ENCODE measurements around the gene CPN2.
A peak's percentile ranks its signal among the peaks of the same experiment; 100 is the strongest.

Gene CPN2

DNA sequence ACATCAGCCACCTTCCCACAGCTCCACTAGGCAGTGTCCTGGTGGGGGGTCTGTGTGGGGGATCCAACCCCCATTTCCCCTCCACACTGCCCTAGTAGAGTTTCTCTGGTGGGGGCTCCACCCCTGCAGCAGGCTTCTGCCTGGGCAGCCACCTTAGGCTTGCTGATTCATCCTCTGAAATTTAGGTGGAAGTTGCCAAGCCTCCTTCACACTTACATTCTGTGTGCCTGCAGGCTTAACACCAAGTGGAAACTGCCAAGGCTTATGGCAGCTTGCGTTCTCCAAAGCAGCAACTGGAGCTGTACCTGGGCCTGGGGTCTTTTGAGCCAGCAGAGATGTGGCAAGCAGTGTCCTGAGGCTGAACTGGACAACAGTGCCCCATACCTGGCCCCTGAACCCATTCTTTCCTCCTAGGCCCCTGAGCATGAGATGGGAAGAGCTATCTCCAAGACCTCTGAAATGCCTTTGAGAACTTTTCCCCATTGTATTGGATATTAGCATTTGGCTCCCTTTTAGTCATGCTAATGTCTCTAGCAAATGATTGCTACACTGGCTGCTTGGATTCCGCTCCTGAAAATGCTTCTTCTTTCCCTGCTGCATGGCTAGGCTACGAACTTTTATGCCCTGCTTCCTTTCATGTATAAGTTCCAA is 32.5 kb downstream of the CPN2 start:
- no peaks in the 10 kb centered on the region for H3K36me3 ChIP-seq (ENCODE audit: insufficient read depth, low read length)
- peaks cover 26% of the 10 kb centered on the region for H3K27me3 ChIP-seq (ENCODE audit: insufficient read depth, low read length)
- H3K4me3 ChIP-seq (ENCODE audit: low read length): no peak overlapping the region
- H3K9me3 ChIP-seq (ENCODE audit: low read length): peaks cover 10% of the 10 kb centered on the region
- peaks cover 13% of the 10 kb centered on the region for H3K4me1 ChIP-seq (ENCODE audit: insufficient read depth, low read length)
- H2AFZ ChIP-seq (ENCODE audit: low read depth, low read length): no peak overlapping the region

DNA sequence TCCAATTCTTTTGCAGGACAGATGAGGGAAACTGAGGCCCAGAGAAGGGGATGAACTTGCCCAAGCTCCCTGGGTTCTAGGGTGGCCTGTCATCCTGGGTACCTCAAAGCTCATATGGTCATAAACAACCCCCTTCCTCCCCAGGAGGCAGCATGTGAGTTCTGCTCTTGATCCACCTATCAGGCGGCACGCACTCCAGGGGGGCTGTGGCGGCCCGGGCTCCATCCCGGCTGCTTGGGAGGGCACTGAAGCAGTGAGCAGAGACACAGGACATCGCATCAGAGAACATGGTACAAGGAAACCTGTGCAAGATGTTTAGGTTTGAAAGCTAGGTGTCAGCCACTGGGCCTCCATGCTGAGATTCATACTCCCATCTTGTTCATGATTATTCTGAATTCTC is 34.2 kb downstream of the CPN2 start:
- Histone ChIP-seq H3K4me3 (ENCODE audit: low read length) (no peak overlapping the region), H3K9me3 (ENCODE audit: low read length) (peaks cover 10% of the 10 kb centered on the region), H2AFZ (ENCODE audit: low read depth, low read length) (no peak overlapping the region), H3K36me3 (ENCODE audit: insufficient read depth, low read length) (no peaks in the 10 kb centered on the region), H3K4me1 (ENCODE audit: insufficient read depth, low read length) (peaks cover 18% of the 10 kb centered on the region), H3K27me3 (ENCODE audit: insufficient read depth, low read length) (peaks cover 18% of the 10 kb centered on the region)

DNA sequence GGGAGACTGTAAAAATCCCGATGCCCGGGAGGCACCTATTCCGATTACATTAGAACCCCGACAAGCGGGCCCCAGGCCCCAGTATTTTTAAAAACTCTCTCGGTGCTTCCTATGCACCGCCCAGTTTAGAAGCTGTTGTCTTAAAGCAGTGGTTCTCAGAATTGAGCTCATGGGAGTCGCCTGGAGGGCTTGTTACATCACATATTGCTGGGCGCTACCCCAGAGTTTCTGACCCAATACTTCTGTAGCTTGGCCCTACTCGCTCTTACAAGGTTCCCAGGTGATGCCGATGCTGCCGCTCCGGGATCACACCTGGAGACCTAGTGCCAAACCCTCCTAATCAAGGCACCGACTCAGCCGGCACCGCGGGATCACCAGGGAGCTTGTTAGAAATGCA is 35.2 kb downstream of the CPN2 start:
- H3K4me1 ChIP-seq (ENCODE audit: insufficient read depth, low read length): peaks cover 18% of the 10 kb centered on the region
- peaks cover 16% of the 10 kb centered on the region for H3K27me3 ChIP-seq (ENCODE audit: insufficient read depth, low read length)
- H3K9me3 ChIP-seq (ENCODE audit: low read length): peaks cover 10% of the 10 kb centered on the region
- H2AFZ ChIP-seq (ENCODE audit: low read depth, low read length): no peak overlapping the region
- no peaks in the 10 kb centered on the region for H3K36me3 ChIP-seq (ENCODE audit: insufficient read depth, low read length)
- H3K4me3 ChIP-seq (ENCODE audit: low read length): no peak overlapping the region

DNA sequence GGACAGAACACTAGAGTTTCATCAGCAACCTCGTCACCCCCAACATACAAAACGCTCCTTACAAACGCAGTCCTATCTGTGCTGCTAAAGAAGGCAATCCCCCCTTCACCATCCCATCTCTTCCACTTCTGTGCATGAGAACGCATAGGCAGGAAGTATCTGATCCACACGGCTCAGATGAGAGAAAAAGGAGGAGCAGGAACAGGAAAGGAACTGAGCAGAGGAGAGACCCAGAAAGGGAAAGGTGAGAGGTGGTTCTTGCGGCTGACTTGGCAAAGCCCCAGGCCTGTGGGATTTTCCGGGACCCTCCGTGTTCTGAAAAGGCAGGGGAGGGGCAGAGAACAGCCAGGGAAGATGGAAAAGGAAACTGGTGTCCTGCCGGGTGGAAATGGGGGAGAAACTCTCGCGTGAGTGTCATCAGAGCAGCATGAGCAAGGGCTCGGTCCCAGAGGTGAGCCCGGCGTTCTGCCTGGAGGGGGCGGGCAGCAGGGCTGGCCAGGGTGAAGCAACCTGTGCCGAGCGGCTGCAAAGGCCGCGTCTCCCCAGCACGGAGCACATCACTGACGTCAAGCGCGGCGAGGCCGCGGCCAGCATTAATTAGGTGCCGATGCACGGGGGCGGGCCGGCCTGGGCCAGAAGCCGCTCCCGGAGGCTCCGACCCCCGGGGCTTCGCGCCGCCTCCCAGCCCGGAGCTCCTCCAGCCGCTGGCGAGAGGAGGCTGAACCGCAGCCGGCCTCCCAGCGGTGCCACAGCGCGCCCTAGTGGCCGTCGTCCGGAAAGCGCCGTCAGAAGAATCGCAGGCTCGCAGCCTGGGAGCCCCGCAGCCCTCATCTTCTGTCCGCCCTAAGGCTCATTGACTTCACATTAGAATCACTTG is 35.8 kb downstream of the CPN2 start:
- Histone ChIP-seq H3K36me3 (ENCODE audit: insufficient read depth, low read length) (no peaks in the 10 kb centered on the region), H2AFZ (ENCODE audit: low read depth, low read length) (peak overlapping the region; percentile 21), H3K4me3 (ENCODE audit: low read length) (peak overlapping the region; percentile 37), H3K9me3 (ENCODE audit: low read length) (peaks cover 10% of the 10 kb centered on the region), H3K27me3 (ENCODE audit: insufficient read depth, low read length) (peaks cover 16% of the 10 kb centered on the region), H3K4me1 (ENCODE audit: insufficient read depth, low read length) (peaks cover 18% of the 10 kb centered on the region)

DNA sequence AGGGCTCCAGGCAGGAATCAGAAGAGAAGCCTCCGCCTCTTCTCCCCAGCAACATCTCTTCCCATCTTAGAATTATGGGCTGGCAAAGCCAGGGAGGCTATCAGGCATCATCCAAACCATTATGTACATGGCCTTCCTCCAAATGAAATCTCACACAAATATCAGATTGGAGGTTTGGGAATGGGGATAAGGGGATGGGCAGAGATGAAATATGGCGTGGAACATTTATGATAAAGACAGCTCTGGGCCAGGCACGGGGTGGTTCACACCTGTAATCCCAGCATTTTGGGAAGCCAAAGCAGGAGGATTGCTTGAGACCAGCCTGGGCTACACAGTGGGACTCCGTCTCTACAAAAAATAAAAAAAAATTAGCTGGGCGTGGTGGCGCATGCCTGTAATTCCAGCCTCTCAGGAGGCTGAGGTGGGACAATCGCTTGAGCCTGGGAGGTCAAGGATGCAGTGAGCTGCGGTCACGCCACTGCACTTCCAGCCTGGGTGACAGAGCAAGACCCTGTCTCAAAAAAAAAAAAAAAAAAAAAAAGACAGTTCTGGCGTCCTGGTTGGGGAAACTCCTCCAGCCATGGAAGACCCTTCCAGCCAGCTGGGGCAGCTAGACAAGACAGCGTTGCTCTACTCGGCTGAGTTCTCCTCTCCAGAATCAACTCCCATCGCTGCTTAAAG is 36.6 kb downstream of the CPN2 start:
- Histone ChIP-seq H3K9me3 (ENCODE audit: low read length) (peaks cover 6% of the 10 kb centered on the region), H3K36me3 (ENCODE audit: insufficient read depth, low read length) (no peaks in the 10 kb centered on the region), H3K4me3 (ENCODE audit: low read length) (no peak overlapping the region), H3K4me1 (ENCODE audit: insufficient read depth, low read length) (peaks cover 20% of the 10 kb centered on the region), H3K27me3 (ENCODE audit: insufficient read depth, low read length) (peaks cover 13% of the 10 kb centered on the region), H2AFZ (ENCODE audit: low read depth, low read length) (no peak overlapping the region)

DNA sequence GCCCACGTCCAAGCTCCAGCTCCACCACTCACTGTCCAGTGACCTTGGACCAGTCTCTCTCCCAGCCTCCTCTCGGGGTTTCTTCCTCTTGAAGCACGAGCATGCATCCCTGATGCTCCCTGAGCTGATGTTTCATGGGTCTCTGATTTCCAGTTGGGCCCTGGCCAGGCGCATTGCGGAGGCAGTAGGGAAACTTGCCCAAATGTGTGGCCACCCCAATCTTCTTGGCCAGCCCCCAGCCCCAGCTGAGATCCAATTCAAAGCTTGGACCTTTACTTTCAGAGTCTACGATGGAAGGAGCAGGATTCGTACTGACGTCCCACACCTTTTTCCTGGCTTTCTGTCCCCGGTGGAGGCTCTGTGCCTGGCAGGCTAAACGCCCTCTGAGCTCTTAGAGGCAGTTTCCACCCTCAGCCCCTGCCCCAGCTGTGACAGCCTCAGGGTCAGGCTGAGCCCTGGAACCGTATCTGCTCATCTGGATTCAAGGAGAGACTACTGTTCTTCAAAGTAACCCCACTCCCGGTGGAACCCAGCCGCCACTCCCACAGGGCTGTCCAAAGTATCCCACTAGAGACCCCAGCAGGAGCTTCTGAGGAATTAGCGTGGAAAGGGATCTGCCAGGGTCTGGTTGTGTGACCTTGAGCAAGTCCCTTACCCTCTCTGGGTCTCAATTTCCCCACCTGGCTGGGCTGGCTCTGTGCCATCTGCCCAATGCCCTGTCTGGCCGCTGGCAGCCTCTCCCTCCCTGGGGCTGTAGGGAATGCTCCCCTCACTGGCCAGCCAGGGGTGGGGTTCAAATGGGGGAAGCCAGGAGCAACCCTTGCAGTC is 37.4 kb downstream of the CPN2 start:
- peaks cover 13% of the 10 kb centered on the region for H3K27me3 ChIP-seq (ENCODE audit: insufficient read depth, low read length)
- H3K9me3 ChIP-seq (ENCODE audit: low read length): peaks cover 4% of the 10 kb centered on the region
- no peak overlapping the region for H2AFZ ChIP-seq (ENCODE audit: low read depth, low read length)
- no peaks in the 10 kb centered on the region for H3K36me3 ChIP-seq (ENCODE audit: insufficient read depth, low read length)
- no peak overlapping the region for H3K4me3 ChIP-seq (ENCODE audit: low read length)
- H3K4me1 ChIP-seq (ENCODE audit: insufficient read depth, low read length): peaks cover 20% of the 10 kb centered on the region

DNA sequence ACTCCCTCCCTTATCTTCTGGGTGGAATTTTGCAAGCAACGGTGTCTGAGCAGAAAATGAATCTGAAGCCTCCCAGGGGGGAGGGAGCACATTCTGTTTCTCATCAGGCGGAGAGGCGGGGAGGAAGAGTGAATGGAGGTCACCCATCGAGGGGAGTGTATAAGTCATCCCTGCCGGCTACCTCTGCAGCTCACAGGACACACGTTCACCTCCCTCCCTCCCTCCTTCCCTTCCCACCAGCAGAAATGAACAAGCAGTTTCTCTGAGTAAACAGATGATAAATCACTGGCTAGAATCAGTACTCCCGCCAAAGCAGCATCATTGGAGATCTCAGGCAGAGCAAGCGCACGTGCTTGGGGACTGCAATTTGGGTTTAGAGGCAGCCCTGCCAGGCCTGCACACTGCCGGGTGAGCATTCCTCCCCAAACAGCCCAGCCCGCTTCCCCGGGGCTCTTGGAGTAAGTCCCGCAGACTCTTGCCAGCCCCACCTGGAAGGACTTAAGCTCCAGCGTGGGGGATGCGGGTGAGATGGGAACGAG is 38.3 kb downstream of the CPN2 start:
- Histone ChIP-seq H3K36me3 (ENCODE audit: insufficient read depth, low read length) (no peaks in the 10 kb centered on the region), H3K4me3 (ENCODE audit: low read length) (no peak overlapping the region), H2AFZ (ENCODE audit: low read depth, low read length) (no peak overlapping the region), H3K9me3 (ENCODE audit: low read length) (peaks cover 2% of the 10 kb centered on the region), H3K4me1 (ENCODE audit: insufficient read depth, low read length) (peaks cover 20% of the 10 kb centered on the region), H3K27me3 (ENCODE audit: insufficient read depth, low read length) (peaks cover 12% of the 10 kb centered on the region)

DNA sequence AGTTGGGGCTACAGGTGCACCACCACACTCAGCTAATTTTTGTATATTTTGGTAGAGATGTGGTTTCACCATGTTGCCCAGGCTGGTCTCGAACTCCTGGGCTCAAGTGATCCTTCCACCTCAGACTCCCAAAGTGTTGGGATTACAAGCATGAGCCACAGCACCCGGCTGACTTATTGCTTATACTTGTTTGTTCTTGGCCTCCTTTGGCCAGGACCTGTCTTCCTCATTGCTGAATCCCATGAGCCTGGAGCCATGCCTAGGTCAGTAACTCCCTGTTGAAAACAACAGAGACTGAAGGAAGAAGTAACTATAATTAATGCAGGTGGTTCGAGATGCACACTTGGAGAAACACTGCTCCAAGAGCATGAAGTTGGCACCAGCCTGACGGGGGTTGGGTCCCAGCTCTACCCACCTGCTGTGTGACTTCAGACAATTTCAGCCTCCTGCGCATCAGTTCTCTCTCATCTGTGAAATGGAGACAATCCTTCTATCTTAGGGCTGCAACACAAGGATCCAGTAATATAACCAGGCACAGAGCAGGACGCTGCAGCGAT is 38.9 kb downstream of the CPN2 start:
- Histone ChIP-seq H2AFZ (ENCODE audit: low read depth, low read length) (no peak overlapping the region), H3K9me3 (ENCODE audit: low read length) (peaks cover under 1% of the 10 kb centered on the region), H3K4me3 (ENCODE audit: low read length) (no peak overlapping the region), H3K27me3 (ENCODE audit: insufficient read depth, low read length) (peaks cover 12% of the 10 kb centered on the region), H3K4me1 (ENCODE audit: insufficient read depth, low read length) (peaks cover 20% of the 10 kb centered on the region), H3K36me3 (ENCODE audit: insufficient read depth, low read length) (no peaks in the 10 kb centered on the region)

DNA sequence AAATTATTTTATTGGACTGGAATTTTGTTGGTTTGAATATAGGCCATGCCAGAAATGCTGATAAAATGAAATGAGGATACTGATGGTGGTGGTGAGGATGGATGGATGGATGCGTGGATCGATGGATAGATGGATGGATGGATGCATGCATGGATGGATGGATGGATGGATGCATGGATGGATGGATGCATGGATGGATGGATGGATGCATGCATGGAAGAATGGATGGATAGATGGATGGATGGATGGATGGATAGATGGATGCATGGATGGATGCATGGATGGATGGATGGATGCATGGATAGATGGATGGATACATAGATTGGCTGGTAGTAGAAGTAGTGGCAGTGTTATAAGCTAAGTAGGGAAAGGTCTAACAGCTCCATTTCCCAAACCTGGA is 40.1 kb downstream of the CPN2 start:
- Histone ChIP-seq H3K27me3 (ENCODE audit: insufficient read depth, low read length) (peaks cover 5% of the 10 kb centered on the region), H3K4me1 (ENCODE audit: insufficient read depth, low read length) (peaks cover 27% of the 10 kb centered on the region), H3K4me3 (ENCODE audit: low read length) (no peak overlapping the region), H3K36me3 (ENCODE audit: insufficient read depth, low read length) (no peaks in the 10 kb centered on the region), H2AFZ (ENCODE audit: low read depth, low read length) (no peak overlapping the region), H3K9me3 (ENCODE audit: low read length) (no peaks in the 10 kb centered on the region)

DNA sequence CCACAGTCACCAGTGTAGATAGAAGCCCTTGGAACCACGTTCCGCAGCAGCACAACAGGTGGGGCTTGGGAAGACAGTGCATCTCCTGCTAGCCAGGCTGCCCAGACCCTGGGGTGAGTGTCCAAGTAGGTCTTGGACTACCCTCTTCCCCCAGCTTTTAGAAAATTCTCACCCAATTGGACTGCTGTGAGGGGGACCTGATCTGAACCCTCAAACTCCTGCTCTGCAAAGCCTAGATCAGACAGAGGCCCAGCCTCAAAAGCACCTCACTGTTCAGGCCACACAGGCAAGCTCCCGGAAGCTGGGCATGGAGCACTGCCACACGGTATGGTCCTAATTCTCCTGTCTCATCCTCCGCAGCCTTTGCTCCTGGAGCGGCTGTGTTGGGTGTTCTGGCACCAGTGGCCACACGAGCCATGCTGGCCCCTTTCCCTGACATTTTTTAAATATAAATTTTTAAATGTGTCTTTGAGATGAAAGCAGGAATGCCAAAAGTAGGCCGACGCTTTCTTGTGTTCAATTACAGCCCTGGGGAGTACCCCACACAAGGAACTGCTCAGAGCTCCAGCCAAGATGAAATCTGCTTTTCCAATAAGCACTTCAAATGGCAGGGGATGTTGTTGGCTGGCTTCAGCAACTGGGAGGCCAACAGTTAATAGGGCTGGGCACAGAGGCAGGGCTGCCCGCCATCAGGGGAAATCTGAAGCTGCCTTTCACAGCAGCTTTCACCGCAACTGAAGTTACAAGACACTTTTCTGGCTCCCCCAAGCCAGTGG is 40.9 kb downstream of the CPN2 start:
- Histone ChIP-seq H3K36me3 (ENCODE audit: insufficient read depth, low read length) (no peaks in the 10 kb centered on the region), H3K9me3 (ENCODE audit: low read length) (no peaks in the 10 kb centered on the region), H2AFZ (ENCODE audit: low read depth, low read length) (no peak overlapping the region), H3K27me3 (ENCODE audit: insufficient read depth, low read length) (peaks cover 5% of the 10 kb centered on the region), H3K4me1 (ENCODE audit: insufficient read depth, low read length) (peaks cover 27% of the 10 kb centered on the region), H3K4me3 (ENCODE audit: low read length) (no peak overlapping the region)

DNA sequence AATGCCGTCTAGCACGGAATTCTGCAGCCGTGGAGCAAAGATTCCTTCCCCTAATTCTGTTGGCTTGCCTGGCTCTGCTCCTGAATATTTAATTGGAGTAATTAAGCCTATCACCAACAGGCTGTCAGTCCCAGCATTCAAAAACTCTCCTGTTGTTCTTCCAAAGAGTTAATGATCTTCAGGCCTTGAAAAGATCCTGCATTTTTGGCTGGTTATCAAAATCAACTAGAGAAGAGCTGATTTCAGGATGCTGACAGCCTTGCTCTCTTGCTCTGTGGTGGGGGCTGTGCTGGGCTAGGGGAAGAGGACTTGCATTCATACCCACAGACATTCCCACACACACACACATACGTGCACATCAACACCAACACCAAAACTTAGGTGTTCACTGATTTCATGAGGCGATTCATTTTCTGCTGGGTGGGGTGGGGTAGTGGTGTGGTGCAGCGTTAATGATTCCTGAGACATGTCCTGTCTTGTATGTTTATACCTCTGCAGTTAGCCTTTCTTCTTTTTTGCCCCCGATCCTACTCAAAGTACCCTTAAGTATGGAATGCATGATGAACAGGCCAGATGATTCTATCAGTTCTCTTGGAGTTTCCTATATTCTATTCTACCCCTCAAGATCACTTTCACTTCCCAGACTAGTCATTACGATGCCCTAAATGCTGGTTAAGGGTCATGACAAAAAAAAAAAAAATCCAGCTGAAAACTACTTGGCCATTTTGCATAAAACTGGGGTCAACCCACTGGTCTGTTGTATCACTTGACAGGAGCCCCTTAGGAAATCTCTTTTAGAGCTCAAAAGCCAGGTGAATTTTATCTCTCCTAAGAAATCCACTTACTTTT is 42.3 kb downstream of the CPN2 start:
- H3K36me3 ChIP-seq (ENCODE audit: insufficient read depth, low read length): no peaks in the 10 kb centered on the region
- H3K27me3 ChIP-seq (ENCODE audit: insufficient read depth, low read length): peaks cover 5% of the 10 kb centered on the region
- no peak overlapping the region for H3K4me3 ChIP-seq (ENCODE audit: low read length)
- no peak overlapping the region for H2AFZ ChIP-seq (ENCODE audit: low read depth, low read length)
- peaks cover 4% of the 10 kb centered on the region for H3K9me3 ChIP-seq (ENCODE audit: low read length)
- H3K4me1 ChIP-seq (ENCODE audit: insufficient read depth, low read length): peaks cover 22% of the 10 kb centered on the region

Measured in neuron (in vitro differentiated cells).